GM10266 (cell line): ENCODE measurements around the gene ZFR.
"Not testable (repeated sequence)": the region's sequence is repeated elsewhere in the genome, so short reads cannot be mapped to it uniquely, and the experiment has no call there.

ENCODE experiments used
- DNase-seq: peaks from one replicate; pipeline ENCODE4 v3.0.0; 2012; ENCODE audit errors: extremely low spot score
- CTCF ChIP-seq: IDR thresholded peaks from 2 replicates; pipeline ENCODE4 v1.5.1; 2012; ENCODE audit warnings: mild to moderate bottlenecking, low read depth; ENCODE audit not compliant: control insufficient read depth, insufficient read depth; ENCODE audit errors: missing control alignments

The ZFR gene

GRCh38 chr5:32410630-32411029 lies 33.9 kb downstream of the ZFR start:
- TF ChIP-seq CTCF, result no peak
- DNase-seq, result no peak

- no peak for DNase-seq
- TF ChIP-seq CTCF, result no peak
Measured at GRCh38 chr5:32406650-32407049, 37.9 kb downstream of the ZFR start.

GRCh38 chr5:32405507-32405906 lies 39.0 kb downstream of the ZFR start:
- no peak for DNase-seq
- no peak for TF ChIP-seq CTCF

- no peak for TF ChIP-seq CTCF
- DNase-seq, result no peak
Measured at GRCh38 chr5:32403760-32404159, 40.8 kb downstream of the ZFR start.

- TF ChIP-seq CTCF, result no peak
- DNase-seq, result no peak
Measured at GRCh38 chr5:32400401-32400800, 44.1 kb downstream of the ZFR start.

- DNase-seq, result not testable (repeated sequence)
Measured at GRCh38 chr5:32398754-32399153, 45.8 kb downstream of the ZFR start.

- no peak for DNase-seq
- TF ChIP-seq CTCF, result no peak
Measured at GRCh38 chr5:32394981-32395380, 49.6 kb downstream of the ZFR start.

- TF ChIP-seq CTCF, result no peak
- no peak for DNase-seq
Measured at GRCh38 chr5:32392039-32392438, 52.5 kb downstream of the ZFR start.
